ENCODE data around the gene TMEM156.
"Not testable (repeated sequence)": the region's sequence is repeated elsewhere in the genome, so short reads cannot be mapped to it uniquely, and the experiment has no call there.

Gene TMEM156

GRCh38 chr4:39024311-39024865 is 7.8 kb downstream of the TMEM156 start:
- FAIRE-seq, result no peak
- DNase-seq (ENCODE audit: insufficient read length), result no peak
- TF ChIP-seq POLR2AphosphoS5 (IDR thresholded peaks at IDR 0.05; ENCODE audit: low read depth, low read length) (no peak), POLR2A (IDR thresholded peaks at IDR 0.05; ENCODE audit: low read depth, low read length) (no peak), TAF1 (IDR thresholded peaks at IDR 0.05; ENCODE audit: borderline replicate concordance, low read depth, low read length) (no peak)

- no peak for FAIRE-seq
- DNase-seq (ENCODE audit: insufficient read length), result no peak
- TF ChIP-seq TAF1 (IDR thresholded peaks at IDR 0.05; ENCODE audit: borderline replicate concordance, low read depth, low read length), result no peak
- TF ChIP-seq POLR2AphosphoS5 (IDR thresholded peaks at IDR 0.05; ENCODE audit: low read depth, low read length), result no peak
- no peak for TF ChIP-seq POLR2A (IDR thresholded peaks at IDR 0.05; ENCODE audit: low read depth, low read length)
Observed at GRCh38 chr4:39023059-39023458, 9.2 kb downstream of the TMEM156 start.

DNA sequence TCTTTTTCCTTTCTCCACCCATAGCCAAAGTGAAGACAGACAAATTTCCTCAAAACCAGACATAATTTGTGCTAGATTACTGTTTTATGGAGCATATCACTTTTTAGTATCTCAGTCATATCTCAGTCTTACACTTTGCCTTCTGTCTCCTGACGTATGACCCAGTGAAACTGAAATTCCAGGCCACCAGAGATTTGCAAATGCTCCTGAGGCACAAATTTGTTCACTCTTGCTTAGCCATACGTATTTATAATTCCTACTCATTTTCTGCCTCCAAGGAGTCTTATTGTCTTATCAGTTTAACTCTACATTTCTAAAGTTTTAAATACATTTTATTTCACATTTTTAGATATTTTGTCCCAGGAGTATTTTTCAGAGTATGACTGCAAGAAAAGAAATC is 10.0 kb downstream of the TMEM156 start:
- DNase-seq (ENCODE audit: insufficient read length) (no peak), FAIRE-seq (peak; percentile 17)
- TF ChIP-seq TAF1 (IDR thresholded peaks at IDR 0.05; ENCODE audit: borderline replicate concordance, low read depth, low read length) (no peak), POLR2A (IDR thresholded peaks at IDR 0.05; ENCODE audit: low read depth, low read length) (no peak), POLR2AphosphoS5 (IDR thresholded peaks at IDR 0.05; ENCODE audit: low read depth, low read length) (no peak)

- DNase-seq (ENCODE audit: insufficient read length) (no peak), FAIRE-seq (no peak)
- TF ChIP-seq TAF1 (IDR thresholded peaks at IDR 0.05; ENCODE audit: borderline replicate concordance, low read depth, low read length) (no peak), POLR2AphosphoS5 (IDR thresholded peaks at IDR 0.05; ENCODE audit: low read depth, low read length) (no peak), POLR2A (IDR thresholded peaks at IDR 0.05; ENCODE audit: low read depth, low read length) (no peak)
Observed at GRCh38 chr4:39021631-39022030, 10.6 kb downstream of the TMEM156 start.

DNA sequence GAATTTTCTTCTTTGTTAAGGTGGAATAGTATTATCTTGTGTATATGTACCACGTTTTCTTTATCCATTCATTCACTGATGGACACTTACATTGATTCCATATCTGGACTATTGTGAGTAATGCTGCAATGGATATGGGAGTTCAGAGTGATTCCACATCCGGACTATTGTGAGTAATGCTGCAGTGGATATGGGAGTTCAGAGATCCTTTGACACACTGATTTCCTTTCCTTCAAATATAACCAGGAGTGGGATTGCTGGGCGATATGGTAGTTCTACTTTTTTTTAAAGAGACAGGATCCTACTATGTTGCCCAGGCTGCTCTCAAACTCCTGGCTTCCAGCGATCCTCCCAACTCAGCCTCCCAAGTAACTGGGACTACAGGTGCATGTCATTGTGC is 12.1 kb downstream of the TMEM156 start:
- DNase-seq (ENCODE audit: insufficient read length) (no peak), FAIRE-seq (peak; percentile 51)
- TF ChIP-seq TAF1 (IDR thresholded peaks at IDR 0.05; ENCODE audit: borderline replicate concordance, low read depth, low read length) (no peak), POLR2AphosphoS5 (IDR thresholded peaks at IDR 0.05; ENCODE audit: low read depth, low read length) (no peak), POLR2A (IDR thresholded peaks at IDR 0.05; ENCODE audit: low read depth, low read length) (no peak)

DNA sequence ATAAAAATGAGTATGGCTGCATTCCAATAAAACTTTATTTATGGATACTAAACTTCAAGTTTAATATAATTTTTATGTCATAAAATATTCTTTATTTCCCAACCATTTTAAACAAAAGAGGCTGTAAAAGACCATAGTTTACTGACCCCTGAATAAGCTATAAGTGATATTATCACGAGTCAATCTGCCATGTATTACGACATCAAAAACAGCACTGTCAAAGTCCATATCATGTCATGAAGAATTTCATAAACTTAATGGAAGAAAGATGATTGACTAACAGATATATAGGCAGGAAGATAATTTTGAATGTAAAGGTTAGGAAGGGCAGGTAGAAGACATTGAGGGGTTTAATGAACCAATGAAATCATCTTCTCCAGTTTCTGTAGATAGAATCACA is 18.2 kb downstream of the TMEM156 start:
- FAIRE-seq (no peak), DNase-seq (ENCODE audit: insufficient read length) (no peak)
- TF ChIP-seq POLR2A (IDR thresholded peaks at IDR 0.05; ENCODE audit: low read depth, low read length), result no peak
- TF ChIP-seq TAF1 (IDR thresholded peaks at IDR 0.05; ENCODE audit: borderline replicate concordance, low read depth, low read length), result no peak
- TF ChIP-seq POLR2AphosphoS5 (IDR thresholded peaks at IDR 0.05; ENCODE audit: low read depth, low read length), result no peak

DNA sequence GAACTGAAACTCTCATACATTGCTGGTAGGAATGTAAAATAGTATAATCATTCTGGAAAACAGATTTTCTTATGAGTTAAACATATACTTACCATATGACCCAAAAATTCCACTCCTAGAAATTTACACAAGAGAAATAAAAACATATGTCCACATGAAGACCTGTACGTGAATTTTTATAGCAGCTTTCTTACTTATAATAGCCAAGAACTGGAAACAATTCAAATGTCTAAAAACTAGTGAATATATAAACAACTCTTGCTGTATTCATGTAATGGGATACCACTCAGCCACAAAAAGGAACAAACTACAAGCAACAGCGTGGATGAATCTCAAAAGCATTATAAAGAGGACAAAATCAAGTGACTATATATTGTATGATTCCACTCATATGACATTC is 27.5 kb downstream of the TMEM156 start:
- no peak for TF ChIP-seq POLR2A (IDR thresholded peaks at IDR 0.05; ENCODE audit: low read depth, low read length)
- no peak for TF ChIP-seq POLR2AphosphoS5 (IDR thresholded peaks at IDR 0.05; ENCODE audit: low read depth, low read length)
- no peak for FAIRE-seq
- no peak for DNase-seq (ENCODE audit: insufficient read length)

- not testable (repeated sequence) for DNase-seq (ENCODE audit: insufficient read length); FAIRE-seq
Observed at GRCh38 chr4:39002058-39002457, 30.2 kb downstream of the TMEM156 start.

DNA sequence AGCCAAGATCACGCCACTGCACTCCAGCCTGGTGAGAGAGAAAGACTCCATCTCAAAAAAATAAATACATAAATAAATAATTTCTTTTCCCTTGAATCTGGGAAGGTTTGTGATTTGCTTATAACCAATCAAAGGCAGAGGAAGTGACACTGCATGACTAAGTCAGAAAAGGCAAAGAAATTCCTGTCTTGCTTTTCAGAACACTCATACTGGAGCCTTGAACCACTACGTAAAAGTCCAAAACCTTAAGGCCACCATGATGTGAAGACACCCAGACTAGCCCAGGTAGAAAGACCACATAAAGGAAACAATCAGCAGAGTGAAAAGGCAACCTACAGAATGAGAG is 36.6 kb downstream of the TMEM156 start:
- no peak for DNase-seq (ENCODE audit: insufficient read length)

GRCh38 chr4:38994135-38994534 is 38.1 kb downstream of the TMEM156 start:
- no peak for FAIRE-seq
- TF ChIP-seq POLR2AphosphoS5 (IDR thresholded peaks at IDR 0.05; ENCODE audit: low read depth, low read length) (no peak), POLR2A (IDR thresholded peaks at IDR 0.05; ENCODE audit: low read depth, low read length) (no peak), TAF1 (IDR thresholded peaks at IDR 0.05; ENCODE audit: borderline replicate concordance, low read depth, low read length) (no peak)
- DNase-seq (ENCODE audit: insufficient read length), result no peak

More for the DNA sequence above, 36.6 kb downstream of the TMEM156 start:
- FAIRE-seq, result no peak
- TF ChIP-seq POLR2AphosphoS5 (IDR thresholded peaks at IDR 0.05; ENCODE audit: low read depth, low read length), result no peak
- no peak for TF ChIP-seq POLR2A (IDR thresholded peaks at IDR 0.05; ENCODE audit: low read depth, low read length)
- no peak for TF ChIP-seq TAF1 (IDR thresholded peaks at IDR 0.05; ENCODE audit: borderline replicate concordance, low read depth, low read length)

DNA sequence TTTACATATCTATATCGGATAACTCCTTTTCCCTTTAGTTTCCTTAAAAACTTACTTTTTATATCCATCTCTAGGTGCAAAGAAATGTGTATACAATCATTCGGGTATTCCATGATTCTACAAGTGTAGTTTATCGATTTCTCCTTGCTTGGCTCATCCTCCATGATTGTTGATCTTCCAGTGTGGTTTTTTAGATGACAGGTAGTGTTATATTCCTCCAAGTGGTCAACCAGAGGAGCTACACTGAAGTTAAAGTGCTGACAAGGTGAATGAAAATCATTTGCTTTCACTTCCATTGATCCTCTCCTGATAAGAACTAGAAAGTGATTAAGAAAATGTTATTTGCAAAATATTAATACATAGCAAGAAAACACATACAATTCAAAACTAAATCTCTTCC is 38.5 kb downstream of the TMEM156 start:
- FAIRE-seq, result no peak
- TF ChIP-seq POLR2A (IDR thresholded peaks at IDR 0.05; ENCODE audit: low read depth, low read length), result no peak
- TF ChIP-seq TAF1 (IDR thresholded peaks at IDR 0.05; ENCODE audit: borderline replicate concordance, low read depth, low read length), result no peak
- no peak for TF ChIP-seq POLR2AphosphoS5 (IDR thresholded peaks at IDR 0.05; ENCODE audit: low read depth, low read length)
- DNase-seq (ENCODE audit: insufficient read length), result no peak

DNA sequence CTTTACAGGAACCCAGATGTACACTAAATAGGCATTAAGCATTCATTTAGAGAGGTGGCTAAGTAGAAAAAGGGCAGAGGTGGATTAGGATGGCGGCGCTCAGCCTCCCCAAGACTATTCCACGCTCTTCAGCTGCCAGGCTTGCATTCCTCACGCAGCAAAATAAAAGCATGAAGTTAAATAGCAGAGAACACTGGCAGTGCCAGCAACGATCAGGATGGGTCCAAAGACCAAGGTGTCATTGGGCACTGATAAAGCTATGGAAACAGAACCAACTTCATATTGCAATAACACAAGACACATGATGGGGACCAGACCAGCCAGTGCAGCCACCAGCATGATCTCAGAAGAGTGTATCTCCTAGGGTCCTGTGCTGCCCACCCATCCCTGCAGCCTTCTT is 42.0 kb downstream of the TMEM156 start:
- DNase-seq (ENCODE audit: insufficient read length) (no peak), FAIRE-seq (no peak)
- TF ChIP-seq POLR2AphosphoS5 (IDR thresholded peaks at IDR 0.05; ENCODE audit: low read depth, low read length) (no peak), POLR2A (IDR thresholded peaks at IDR 0.05; ENCODE audit: low read depth, low read length) (no peak), TAF1 (IDR thresholded peaks at IDR 0.05; ENCODE audit: borderline replicate concordance, low read depth, low read length) (no peak)

DNA sequence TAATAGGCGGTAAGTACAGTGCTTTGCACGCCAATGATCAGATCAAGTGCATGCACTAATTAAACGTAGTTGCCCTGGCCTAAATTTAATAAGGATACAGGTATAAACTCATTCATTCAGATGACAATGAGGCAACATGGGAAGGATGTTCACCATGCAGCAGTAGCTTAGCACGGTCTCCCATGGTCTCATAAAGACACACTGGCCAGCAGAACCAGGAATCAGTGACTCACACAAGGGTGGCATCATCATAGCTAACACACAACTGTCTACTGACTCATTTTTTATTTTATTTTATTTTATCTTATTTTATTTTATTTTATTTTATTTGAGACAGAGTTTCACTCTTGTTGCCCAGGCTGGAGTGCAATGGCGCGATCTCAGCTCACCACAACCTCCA is 42.7 kb downstream of the TMEM156 start:
- FAIRE-seq (no peak), DNase-seq (ENCODE audit: insufficient read length) (no peak)
- TF ChIP-seq POLR2AphosphoS5 (IDR thresholded peaks at IDR 0.05; ENCODE audit: low read depth, low read length) (no peak), POLR2A (IDR thresholded peaks at IDR 0.05; ENCODE audit: low read depth, low read length) (no peak), TAF1 (IDR thresholded peaks at IDR 0.05; ENCODE audit: borderline replicate concordance, low read depth, low read length) (no peak)

DNA sequence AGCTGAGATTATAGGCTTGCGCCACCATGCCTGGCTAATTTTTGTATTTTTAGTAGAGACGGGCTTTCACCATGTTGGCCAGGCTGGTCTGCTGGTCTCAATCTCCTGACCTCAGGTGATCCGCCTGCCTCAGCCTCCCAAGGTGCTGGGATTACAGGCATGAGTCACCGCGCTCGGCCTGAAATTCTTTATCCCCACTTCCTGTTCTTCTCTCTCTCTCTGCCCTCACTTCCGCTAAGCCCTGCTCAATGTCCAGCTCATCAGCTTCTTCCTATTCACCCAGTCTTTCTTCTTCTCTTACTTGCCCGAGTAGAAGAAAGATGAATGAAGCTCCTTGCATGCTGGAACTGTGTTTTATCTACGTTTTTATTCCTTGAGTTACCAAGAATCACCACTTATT is 43.9 kb downstream of the TMEM156 start:
- FAIRE-seq; DNase-seq (ENCODE audit: insufficient read length): not testable (repeated sequence)

All from GM12892 (cell line).